K562 (cell line): Measurements from ENCODE around the gene POLR1A. TPM values are rescaled to one million over a fixed set of nuclear protein-coding genes. Genes with fewer than 3 reads are reported as not detected.

Source experiments
- ARID3A ChIP-seq: IDR thresholded peaks from 2 replicates; pipeline ENCODE4 v1.6.1; 2012; ENCODE audit warnings: low read depth, low read length, improper control_type of control experiment, borderline replicate concordance
- ASH1L ChIP-seq: fragments of 450-650 bp; IDR thresholded peaks from 2 replicates; pipeline ENCODE4 v1.6.1; 2018; ENCODE audit warnings: borderline replicate concordance, mild to moderate bottlenecking, low read depth; ENCODE audit not compliant: partially characterized antibody
- ATF7 ChIP-seq: fragments of 450-650 bp; IDR thresholded peaks from 2 replicates; pipeline ENCODE4 v1.7.1; 2014; ENCODE audit warnings: mild to moderate bottlenecking, moderate library complexity
- CEBPG ChIP-seq, 3 experiments: fragments of 200-800 bp in 1 of 3; sonication (Bioruptor generic) in 1 of 3; sonication (generic) in 1 of 3; formaldehyde crosslinking in 1 of 3; IDR thresholded peaks in 2 of 3; conservative IDR thresholded peaks in 1 of 3; 2 replicates each; pipeline versions ENCODE4 v1.6.1 to v1.8.0; 2016 to 2022; ENCODE audit warnings: missing compliant biosample characterization in 2 of 3, missing genetic modification characterization in 2 of 3, mild to moderate bottlenecking in 1 of 3, missing genetic modification reagents in 1 of 3
- CREB1 ChIP-seq, 2 experiments: sonication (generic) in 1 of 2; formaldehyde crosslinking in 1 of 2; IDR thresholded peaks; 2 replicates each; pipeline versions ENCODE4 v1.6.1 to v1.8.0; 2012 to 2022; ENCODE audit warnings: inconsistent platforms in 1 of 2, mild to moderate bottlenecking in 1 of 2, missing genetic modification reagents in 1 of 2, moderate library complexity in 1 of 2
- ETS1 ChIP-seq: conservative IDR thresholded peaks from 2 replicates; pipeline ENCODE4 v1.6.1; 2011; ENCODE audit warnings: low read depth, mild to moderate bottlenecking, low read length; ENCODE audit not compliant: control insufficient read depth
- GABPA ChIP-seq: fragments of 200-800 bp; sonication (Bioruptor generic); conservative IDR thresholded peaks from 2 replicates; pipeline ENCODE4 v1.6.1; 2016; ENCODE audit warnings: low read depth, missing genetic modification characterization, missing compliant biosample characterization
- GTF2E2 ChIP-seq: fragments of 200-800 bp; sonication (Bioruptor generic); IDR thresholded peaks from 2 replicates; pipeline ENCODE4 v1.6.1; 2016; ENCODE audit warnings: missing genetic modification characterization, missing compliant biosample characterization
- HNRNPLL ChIP-seq: fragments of 200-400 bp; formaldehyde crosslinking; IDR thresholded peaks from 2 replicates; pipeline ENCODE4 v1.6.1; 2017; ENCODE audit warnings: low read length, low read depth, mild to moderate bottlenecking; ENCODE audit not compliant: poor library complexity, severe bottlenecking
- KAT8 ChIP-seq: fragments of 450-650 bp; IDR thresholded peaks from 2 replicates; pipeline ENCODE4 v1.6.1; 2016; ENCODE audit warnings: low read depth, mild to moderate bottlenecking
- NFYB ChIP-seq: IDR thresholded peaks from 2 replicates; pipeline ENCODE4 v1.6.1; 2011; ENCODE audit warnings: mild to moderate bottlenecking, moderate library complexity; ENCODE audit not compliant: insufficient read length; ENCODE audit errors: extremely low read depth
- NKRF ChIP-seq: fragments of 450-650 bp; IDR thresholded peaks from 2 replicates; pipeline ENCODE4 v1.6.1; 2016; ENCODE audit warnings: borderline replicate concordance
- SMC3 ChIP-seq: conservative IDR thresholded peaks from 2 replicates; pipeline ENCODE4 v1.6.1; 2011; ENCODE audit warnings: low read depth, low read length, improper control_type of control experiment; ENCODE audit not compliant: insufficient read depth
- TCF7L2 ChIP-seq: fragments of 150-350 bp; IDR thresholded peaks from 2 replicates; pipeline ENCODE4 v1.6.1; 2016; ENCODE audit warnings: low read depth, mild to moderate bottlenecking, low read length, moderate library complexity
- ZNF316 ChIP-seq: fragments of 450-650 bp; IDR thresholded peaks from 2 replicates; pipeline ENCODE4 v1.6.1; 2016
- ZNF586 ChIP-seq: fragments of 450-650 bp; formaldehyde crosslinking; conservative IDR thresholded peaks from 2 replicates; pipeline ENCODE4 v1.4.0; 2020; ENCODE audit warnings: mild to moderate bottlenecking, moderate library complexity
- ZNF639 ChIP-seq, 2 experiments: fragments of 200-800 bp in 1 of 2; sonication (Bioruptor generic) in 1 of 2; sonication (generic) in 1 of 2; formaldehyde crosslinking in 1 of 2; IDR thresholded peaks in 1 of 2; conservative IDR thresholded peaks in 1 of 2; 2 replicates each; pipeline versions ENCODE4 v1.5.0 to v1.6.1; 2016 to 2020; ENCODE audit warnings: missing compliant biosample characterization in 1 of 2, missing genetic modification characterization in 1 of 2, missing genetic modification reagents in 1 of 2
- ZNF717 ChIP-seq: fragments of 250-450 bp; sonication (Bioruptor Pico); IDR thresholded peaks from 2 replicates; pipeline ENCODE4 v1.5.0; 2021
- polyA plus RNA-seq, 8 experiments: library from polyadenylated mRNA; depleted of rRNA in 4 of 8; stranded (reverse) in 5 of 8; unstranded in 3 of 8; fragments of >200 nt; fragmentation: Nextera tagmentation in 2 of 8; fragmentation: Illumina TruSeq in 1 of 8; extraction: Ambion mirVana in 2 of 8; extraction: Trizol in 1 of 8; gene quantifications; 2 replicates each; pipeline versions ENCODE4 v1.2.1 to v1.2.3, GENCODE V29; 2011 to 2014; ENCODE audit warnings: inconsistent platforms in 1 of 8, missing spikeins in 1 of 8
- total RNA-seq, 7 experiments: library from RNA; depleted of rRNA in 6 of 7; stranded (reverse); fragments of >200 nt in 6 of 7; fragmentation: Illumina TruSeq in 2 of 7; extraction: Trizol in 2 of 7; gene quantifications; 2 replicates each; pipeline versions ENCODE4 v1.2.1 to v1.2.3, GENCODE V29; 2011 to 2021; ENCODE audit warnings: low replicate concordance in 1 of 7

The POLR1A gene
- total and polyA plus RNA-seq, 9 of the 15 experiments (the other 6 are each of a cell fraction or from before 2014, with no cell fraction given), result 3.0 to 72.1 (median 21.8) TPM

- TF ChIP-seq ZNF717 (CRISPR knock-in tag) (no peak), ZNF586 (CRISPR knock-in tag) (no peak), TCF7L2 (peak; percentile 97), ETS1 (no peak; the same call in 1 of the 2 replicates), KAT8 (no peak), NFYB (peak; percentile 19), ARID3A (peak; percentile 70; the same call in 1 of the 2 replicates), NKRF (peak; percentile 92), CREB1 (IDR thresholded peaks at IDR 0.05) (peak; percentile 69), CREB1 (CRISPR knock-in tag; IDR thresholded peaks at IDR 0.05) (peak; percentile 31; the same call in 1 of the 2 replicates), ATF7 (peak; percentile 100), CEBPG (CRISPR knock-in tag; IDR thresholded peaks at IDR 0.05) (peak; percentile 58), CEBPG (tag; conservative IDR thresholded peaks at IDR 0.05 in 1 of 2, IDR thresholded peaks at IDR 0.05 in 1 of 2) (0 out of 4 replicates have a peak, but pooled peaks of 1 of the 2 experiments have one; percentile 18), HNRNPLL (peak; percentile 98), ZNF316 (no peak), SMC3 (0 out of 2 replicates have a peak, but pooled peaks have one; percentile 15), ASH1L (peak; percentile 87), GTF2E2 (tag) (peak; percentile 72; the same call in 1 of the 2 replicates), GABPA (tag) (peak; percentile 50; the same call in 1 of the 2 replicates), ZNF639 (CRISPR knock-in tag; conservative IDR thresholded peaks at IDR 0.05 in 1 of 2, IDR thresholded peaks at IDR 0.05 in 1 of 2) (peak in 1 of 2 experiments; percentile 57; a peak in 1 of 4 replicates)
These were observed 571 bp upstream of the POLR1A start, which contains the start of gene PTCD3 (continued) for GRCh38 chr2:86105969-86106945.
